ENCODE results near the gene NME8.

NME8 gene

GRCh38 chr7:37924491-37925041, 76.2 kb downstream of the NME8 start:
- in situ Hi-C loops (cut with HindIII; ENCODE audit: low pct_ligation_motif_present, low pct_unique_long_range_greater_than_20kb, low sequenced_read_pairs), result loop anchor here (25.0 kb wide), 1 partner anchor 263 kb away; the partner anchor contains the start of gene STARD3NL
- DNase-seq, result no peak

- DNase-seq, result no peak
- in situ Hi-C loops (cut with HindIII; ENCODE audit: low pct_ligation_motif_present, low pct_unique_long_range_greater_than_20kb, low sequenced_read_pairs), result no loop called here
Observed at GRCh38 chr7:37925620-37926019, 77.2 kb downstream of the NME8 start.

- in situ Hi-C loops (cut with HindIII; ENCODE audit: low pct_ligation_motif_present, low pct_unique_long_range_greater_than_20kb, low sequenced_read_pairs), result no loop called here
- no peak for DNase-seq
Observed at GRCh38 chr7:37927773-37928444, 79.5 kb downstream of the NME8 start.

- no peak for DNase-seq
- in situ Hi-C loops (cut with HindIII; ENCODE audit: low pct_ligation_motif_present, low pct_unique_long_range_greater_than_20kb, low sequenced_read_pairs), result no loop called here
Observed at GRCh38 chr7:37928878-37929277, 80.5 kb downstream of the NME8 start.

- in situ Hi-C loops (cut with HindIII; ENCODE audit: low pct_ligation_motif_present, low pct_unique_long_range_greater_than_20kb, low sequenced_read_pairs), result no loop called here
- no peak for DNase-seq
Observed at GRCh38 chr7:37930226-37930948, 82.0 kb downstream of the NME8 start.

- DNase-seq, result no peak
- in situ Hi-C loops (cut with HindIII; ENCODE audit: low pct_ligation_motif_present, low pct_unique_long_range_greater_than_20kb, low sequenced_read_pairs), result no loop called here
Observed at GRCh38 chr7:37932543-37932942, 84.1 kb downstream of the NME8 start.

GRCh38 chr7:37933018-37933566, 84.7 kb downstream of the NME8 start:
- no peak for DNase-seq

GRCh38 chr7:37942934-37943610, 94.7 kb downstream of the NME8 start:
- in situ Hi-C loops (cut with HindIII; ENCODE audit: low pct_ligation_motif_present, low pct_unique_long_range_greater_than_20kb, low sequenced_read_pairs), result no loop called here
- DNase-seq, result no peak

More at GRCh38 chr7:37933018-37933566, 84.7 kb downstream of the NME8 start:
- in situ Hi-C loops (cut with HindIII; ENCODE audit: low pct_ligation_motif_present, low pct_unique_long_range_greater_than_20kb, low sequenced_read_pairs), result no loop called here

GRCh38 chr7:37943905-37944736, 95.7 kb downstream of the NME8 start:
- no peak for DNase-seq
- in situ Hi-C loops (cut with HindIII; ENCODE audit: low pct_ligation_motif_present, low pct_unique_long_range_greater_than_20kb, low sequenced_read_pairs), result no loop called here

- DNase-seq, result no peak
- in situ Hi-C loops (cut with HindIII; ENCODE audit: low pct_ligation_motif_present, low pct_unique_long_range_greater_than_20kb, low sequenced_read_pairs), result no loop called here
Observed at GRCh38 chr7:37944737-37945054, 96.3 kb downstream of the NME8 start.

- no peak for DNase-seq
- in situ Hi-C loops (cut with HindIII; ENCODE audit: low pct_ligation_motif_present, low pct_unique_long_range_greater_than_20kb, low sequenced_read_pairs), result no loop called here
Observed at GRCh38 chr7:37945336-37945735, 96.9 kb downstream of the NME8 start.

GRCh38 chr7:37947138-37947940, 98.9 kb downstream of the NME8 start:
- DNase-seq, result no peak
- in situ Hi-C loops (cut with HindIII; ENCODE audit: low pct_ligation_motif_present, low pct_unique_long_range_greater_than_20kb, low sequenced_read_pairs), result no loop called here

GRCh38 chr7:37947941-37948210, 99.5 kb downstream of the NME8 start:
- no peak for DNase-seq
- in situ Hi-C loops (cut with HindIII; ENCODE audit: low pct_ligation_motif_present, low pct_unique_long_range_greater_than_20kb, low sequenced_read_pairs), result no loop called here

Data from ACHN (cell line).